ENCODE data around the gene ANTKMT.

The ANTKMT gene

GRCh38 chr16:743794-744500, 23.0 kb downstream of the ANTKMT start:
- in situ Hi-C loops (cut with MboI; ENCODE audit: low pct_unique_long_range_greater_than_20kb, low sequenced_read_pairs, unreplicated experiment) = no loop called here
- DNase-seq (ENCODE audit: low spot score) = no peak
- TF ChIP-seq, protein P1, sequence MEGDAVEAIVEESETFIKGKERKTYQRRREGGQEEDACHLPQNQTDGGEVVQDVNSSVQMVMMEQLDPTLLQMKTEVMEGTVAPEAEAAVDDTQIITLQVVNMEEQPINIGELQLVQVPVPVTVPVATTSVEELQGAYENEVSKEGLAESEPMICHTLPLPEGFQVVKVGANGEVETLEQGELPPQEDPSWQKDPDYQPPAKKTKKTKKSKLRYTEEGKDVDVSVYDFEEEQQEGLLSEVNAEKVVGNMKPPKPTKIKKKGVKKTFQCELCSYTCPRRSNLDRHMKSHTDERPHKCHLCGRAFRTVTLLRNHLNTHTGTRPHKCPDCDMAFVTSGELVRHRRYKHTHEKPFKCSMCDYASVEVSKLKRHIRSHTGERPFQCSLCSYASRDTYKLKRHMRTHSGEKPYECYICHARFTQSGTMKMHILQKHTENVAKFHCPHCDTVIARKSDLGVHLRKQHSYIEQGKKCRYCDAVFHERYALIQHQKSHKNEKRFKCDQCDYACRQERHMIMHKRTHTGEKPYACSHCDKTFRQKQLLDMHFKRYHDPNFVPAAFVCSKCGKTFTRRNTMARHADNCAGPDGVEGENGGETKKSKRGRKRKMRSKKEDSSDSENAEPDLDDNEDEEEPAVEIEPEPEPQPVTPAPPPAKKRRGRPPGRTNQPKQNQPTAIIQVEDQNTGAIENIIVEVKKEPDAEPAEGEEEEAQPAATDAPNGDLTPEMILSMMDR (IDR thresholded peaks at IDR 0.05; ENCODE audit: extremely low read depth, insufficient read depth, missing control alignments) = no peak

- TF ChIP-seq, protein P1 (IDR thresholded peaks at IDR 0.05; ENCODE audit: extremely low read depth, insufficient read depth, missing control alignments) = peak; percentile 58
- in situ Hi-C loops (cut with MboI; ENCODE audit: low pct_unique_long_range_greater_than_20kb, low sequenced_read_pairs, unreplicated experiment) = no loop called here
- DNase-seq (ENCODE audit: low spot score) = peak; percentile 75
Observed at GRCh38 chr16:745739-746138, 24.8 kb downstream of the ANTKMT start.

- no peak for DNase-seq (ENCODE audit: low spot score)
- in situ Hi-C loops (cut with MboI; ENCODE audit: low pct_unique_long_range_greater_than_20kb, low sequenced_read_pairs, unreplicated experiment) = no loop called here
- TF ChIP-seq, protein P1 (IDR thresholded peaks at IDR 0.05; ENCODE audit: extremely low read depth, insufficient read depth, missing control alignments) = no peak
Observed at GRCh38 chr16:746637-747036, 25.7 kb downstream of the ANTKMT start.

DNA sequence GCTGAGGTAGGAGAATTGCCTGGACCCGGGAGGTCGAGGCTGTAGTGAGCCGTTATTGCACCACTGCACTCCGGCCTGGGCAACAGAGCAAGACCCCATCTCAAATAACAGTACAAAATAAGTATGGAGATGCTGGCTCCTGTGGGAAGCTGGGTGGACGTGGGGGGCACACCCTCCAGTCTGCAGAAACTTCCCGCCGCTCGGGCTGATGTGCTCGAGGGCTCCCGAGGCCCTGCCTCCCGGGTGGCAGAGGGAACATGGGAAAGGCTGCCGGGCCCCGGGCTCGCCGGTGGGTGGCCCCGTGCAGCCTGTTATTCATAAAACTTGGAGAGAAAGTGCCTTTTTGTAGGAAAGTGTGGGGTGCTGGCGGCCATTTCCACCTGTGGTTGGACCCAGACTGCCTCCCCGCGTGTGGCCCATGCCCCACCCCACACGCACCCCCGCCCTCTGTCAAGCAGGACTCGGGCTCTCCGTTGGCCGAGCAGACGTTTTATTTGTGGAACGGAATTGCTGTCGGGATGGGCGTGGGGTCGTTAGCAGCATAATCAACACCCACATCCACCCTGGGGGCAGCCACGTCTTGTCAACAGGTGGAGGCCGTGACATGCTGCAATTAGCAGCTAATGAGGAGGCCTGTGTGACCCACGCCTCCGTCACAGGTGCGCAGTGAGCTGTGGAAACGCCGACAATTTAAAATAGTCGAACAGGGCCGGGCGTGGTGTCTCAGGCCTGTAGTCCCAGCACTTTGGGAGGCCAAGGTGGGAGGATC, 27.2 kb downstream of the ANTKMT start:
- TF ChIP-seq, protein P1 (IDR thresholded peaks at IDR 0.05; ENCODE audit: extremely low read depth, insufficient read depth, missing control alignments) = no peak
- DNase-seq (ENCODE audit: low spot score) = no peak
- in situ Hi-C loops (cut with MboI; ENCODE audit: low pct_unique_long_range_greater_than_20kb, low sequenced_read_pairs, unreplicated experiment) = no loop called here

DNA sequence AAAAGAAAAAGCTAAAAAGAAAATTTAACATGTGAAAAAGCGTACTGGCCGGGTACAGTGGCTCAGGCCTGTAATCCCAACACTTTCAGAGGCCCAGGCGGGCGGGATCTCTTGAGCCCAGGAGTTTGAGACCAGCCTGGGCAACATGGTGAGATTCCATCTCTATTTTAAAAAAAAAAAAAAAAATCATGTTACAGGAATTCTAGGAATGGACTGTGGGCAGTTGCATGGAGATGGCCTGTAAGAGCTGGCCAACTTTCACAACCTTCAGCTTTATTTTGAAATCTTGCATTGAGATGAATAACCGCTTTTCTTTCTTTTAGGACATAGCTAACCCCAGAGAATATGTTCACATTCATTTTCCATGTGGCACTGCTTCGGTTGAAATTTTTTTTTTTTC, 28.1 kb downstream of the ANTKMT start:
- no peak for DNase-seq (ENCODE audit: low spot score)
- in situ Hi-C loops (cut with MboI; ENCODE audit: low pct_unique_long_range_greater_than_20kb, low sequenced_read_pairs, unreplicated experiment) = no loop called here
- TF ChIP-seq, protein P1 (IDR thresholded peaks at IDR 0.05; ENCODE audit: extremely low read depth, insufficient read depth, missing control alignments) = no peak

- TF ChIP-seq, protein P1 (IDR thresholded peaks at IDR 0.05; ENCODE audit: extremely low read depth, insufficient read depth, missing control alignments) = no peak
- DNase-seq (ENCODE audit: low spot score) = no peak
- in situ Hi-C loops (cut with MboI; ENCODE audit: low pct_unique_long_range_greater_than_20kb, low sequenced_read_pairs, unreplicated experiment) = no loop called here
Observed at GRCh38 chr16:750485-750884, 29.5 kb downstream of the ANTKMT start.
